ENCODE data around the gene LPCAT2.

LPCAT2 gene

GRCh38 chr16:55503726-55504550 lies 4.9 kb upstream of the LPCAT2 start:
- DNase-seq (ENCODE audit: low spot score), result no peak

GRCh38 chr16:55505333-55506015 lies 3.4 kb upstream of the LPCAT2 start:
- DNase-seq (ENCODE audit: low spot score), result no peak

GRCh38 chr16:55506083-55506482 lies 2.8 kb upstream of the LPCAT2 start:
- no peak for DNase-seq (ENCODE audit: low spot score)

- DNase-seq (ENCODE audit: low spot score), result no peak
Measured at GRCh38 chr16:55506708-55507107, 2.2 kb upstream of the LPCAT2 start.

- peak; percentile 38 for DNase-seq (ENCODE audit: low spot score)
Measured at GRCh38 chr16:55508271-55508921, 476 bp upstream of the LPCAT2 start.

GRCh38 chr16:55510185-55510805 lies 1.4 kb downstream of the LPCAT2 start:
- no peak for DNase-seq (ENCODE audit: low spot score)

GRCh38 chr16:55512941-55513340 lies 4.1 kb downstream of the LPCAT2 start:
- DNase-seq (ENCODE audit: low spot score), result no peak

- DNase-seq (ENCODE audit: low spot score), result no peak
Measured at GRCh38 chr16:55513616-55514015, 4.7 kb downstream of the LPCAT2 start.

GRCh38 chr16:55515111-55515510 lies 6.2 kb downstream of the LPCAT2 start:
- no peak for DNase-seq (ENCODE audit: low spot score)

GRCh38 chr16:55521792-55522191 lies 12.9 kb downstream of the LPCAT2 start:
- DNase-seq (ENCODE audit: low spot score), result no peak

GRCh38 chr16:55526441-55526840 lies 17.6 kb downstream of the LPCAT2 start:
- no peak for DNase-seq (ENCODE audit: low spot score)

- DNase-seq (ENCODE audit: low spot score), result no peak
Measured at GRCh38 chr16:55527885-55528284, 19.0 kb downstream of the LPCAT2 start.

GRCh38 chr16:55529018-55529417 lies 20.1 kb downstream of the LPCAT2 start:
- no peak for DNase-seq (ENCODE audit: low spot score)

- no peak for DNase-seq (ENCODE audit: low spot score)
Measured at GRCh38 chr16:55530316-55530856, 21.5 kb downstream of the LPCAT2 start.

- no peak for DNase-seq (ENCODE audit: low spot score)
Measured at GRCh38 chr16:55532227-55532626, 23.4 kb downstream of the LPCAT2 start.

- peak; percentile 13 for DNase-seq (ENCODE audit: low spot score)
Measured at GRCh38 chr16:55534756-55535155, 25.9 kb downstream of the LPCAT2 start.

GRCh38 chr16:55539049-55539448 lies 30.2 kb downstream of the LPCAT2 start:
- no peak for DNase-seq (ENCODE audit: low spot score)

GRCh38 chr16:55539488-55539887 lies 30.6 kb downstream of the LPCAT2 start:
- no peak for DNase-seq (ENCODE audit: low spot score)

GRCh38 chr16:55540221-55540620 lies 31.3 kb downstream of the LPCAT2 start:
- DNase-seq (ENCODE audit: low spot score), result no peak

GRCh38 chr16:55542459-55543082 lies 33.7 kb downstream of the LPCAT2 start:
- DNase-seq (ENCODE audit: low spot score), result no peak

- DNase-seq (ENCODE audit: low spot score), result peak; percentile 37
Measured at GRCh38 chr16:55543472-55543871, 34.6 kb downstream of the LPCAT2 start.

GRCh38 chr16:55552621-55553020 lies 43.7 kb downstream of the LPCAT2 start:
- no peak for DNase-seq (ENCODE audit: low spot score)

All from Ammon's horn (tissue), 1 donor.